GM12878 (cell line): ENCODE data around the gene MTIF2. TPM values are rescaled to one million over a fixed set of nuclear protein-coding genes. Genes with fewer than 3 reads are reported as not detected.
A peak's percentile ranks its signal among the peaks of the same experiment; 100 is the strongest.

Experiments
- BACH1 ChIP-seq: fragments of 450-650 bp; IDR thresholded peaks from 2 replicates; pipeline ENCODE4 v1.6.1; 2017; ENCODE audit warnings: mild to moderate bottlenecking, borderline replicate concordance
- BCL3 ChIP-seq: IDR thresholded peaks from 2 replicates; pipeline ENCODE4 v1.6.1; 2011; ENCODE audit warnings: borderline replicate concordance, low read depth, mild to moderate bottlenecking, moderate library complexity, low read length; ENCODE audit not compliant: insufficient read depth, poor library complexity, severe bottlenecking
- CHD2 ChIP-seq: IDR thresholded peaks from 2 replicates; pipeline ENCODE4 v1.6.1; 2011; ENCODE audit warnings: low read depth, low read length, improper control_type of control experiment, borderline replicate concordance
- CUX1 ChIP-seq: IDR thresholded peaks from 2 replicates; pipeline ENCODE4 v1.6.1; 2012; ENCODE audit warnings: improper control_type of control experiment, low read depth, low read length; ENCODE audit not compliant: insufficient replicate concordance
- EED ChIP-seq: sonication (generic); IDR thresholded peaks from 2 replicates; pipeline ENCODE4 v1.6.1; 2016; ENCODE audit warnings: antibody characterized with exemption, low read depth
- NBN ChIP-seq: fragments of 450-650 bp; IDR thresholded peaks from 2 replicates; pipeline ENCODE4 v1.6.1; 2016
- NKRF ChIP-seq: fragments of 450-650 bp; conservative IDR thresholded peaks from 2 replicates; pipeline ENCODE4 v1.6.1; 2017; ENCODE audit warnings: mild to moderate bottlenecking, moderate library complexity
- PAX8 ChIP-seq: fragments of 450-650 bp; IDR thresholded peaks from 2 replicates; pipeline ENCODE4 v1.6.1; 2017; ENCODE audit warnings: mild to moderate bottlenecking, moderate library complexity
- RUNX3 ChIP-seq: IDR thresholded peaks from 2 replicates; pipeline ENCODE4 v1.6.1; 2012; ENCODE audit warnings: low read length, inconsistent platforms
- SIX5 ChIP-seq: IDR thresholded peaks from 2 replicates; pipeline ENCODE4 v1.6.1; 2011; ENCODE audit warnings: mild to moderate bottlenecking, low read depth, low read length, moderate library complexity; ENCODE audit not compliant: severe bottlenecking
- SMC3 ChIP-seq: IDR thresholded peaks from 2 replicates; pipeline ENCODE4 v1.6.1; 2011; ENCODE audit warnings: low read length, improper control_type of control experiment, borderline replicate concordance
- SPI1 ChIP-seq: IDR thresholded peaks from 2 replicates; pipeline ENCODE4 v1.6.1; 2011; ENCODE audit warnings: low read depth, mild to moderate bottlenecking, low read length, moderate library complexity, borderline replicate concordance; ENCODE audit not compliant: insufficient read depth
- SREBF2 ChIP-seq: IDR thresholded peaks from 2 replicates; pipeline ENCODE4 v1.6.1; 2012; ENCODE audit warnings: mild to moderate bottlenecking, low read length
- SUPT20H ChIP-seq: IDR thresholded peaks from 2 replicates; pipeline ENCODE4 v1.6.1; 2011; ENCODE audit warnings: low read depth, mild to moderate bottlenecking, low read length, moderate library complexity, borderline replicate concordance; ENCODE audit not compliant: control insufficient read depth
- YY1 ChIP-seq: IDR thresholded peaks from 2 replicates; pipeline ENCODE4 v1.6.1; 2011; ENCODE audit warnings: low read depth, mild to moderate bottlenecking, low read length
- ZNF687 ChIP-seq: fragments of 450-650 bp; IDR thresholded peaks from 2 replicates; pipeline ENCODE4 v1.6.1; 2017; ENCODE audit warnings: mild to moderate bottlenecking, moderate library complexity
- polyA plus RNA-seq, 11 experiments: library from polyadenylated mRNA; depleted of rRNA in 4 of 11; unstranded in 6 of 11; stranded (reverse) in 5 of 11; fragments of >200 nt; fragmentation: Nextera tagmentation in 4 of 11; fragmentation: Illumina TruSeq in 1 of 11; extraction: Ambion mirVana in 4 of 11; extraction: Trizol in 1 of 11; gene quantifications; 1 replicate in 1 of 11; 2 replicates in 10 of 11; pipeline versions ENCODE4 v1.2.1 to v1.2.3, GENCODE V29; 2011 to 2016; ENCODE audit warnings: inconsistent platforms in 2 of 11, missing spikeins in 2 of 11, low read depth in 1 of 11
- total RNA-seq, 4 experiments: library from RNA; depleted of rRNA in 3 of 4; stranded (reverse); fragments of >200 nt in 3 of 4; fragmentation: Illumina TruSeq in 1 of 4; extraction: Trizol in 1 of 4; gene quantifications; 2 replicates each; pipeline versions ENCODE4 v1.2.1 to v1.2.3, GENCODE V29; 2013 to 2021

MTIF2 gene
- total and polyA plus RNA-seq, 10 of the 15 experiments (the other 5 are each of a cell fraction or from before 2014, with no cell fraction given), result 26.4 to 63.7 (median 40.0) TPM

- TF ChIP-seq BCL3 (no peak), CHD2 (no peak), SREBF2 (no peak), EED (peak; percentile 81), YY1 (no peak), NBN (peak; percentile 25; the same call in 1 of the 2 replicates), SPI1 (no peak), NKRF (no peak), CUX1 (no peak), SMC3 (peak; percentile 25; the same call in 1 of the 2 replicates), RUNX3 (peak; percentile 99), SUPT20H (no peak), SIX5 (no peak), ZNF687 (no peak), PAX8 (no peak), BACH1 (no peak; the same call in 1 of the 2 replicates)
Observed at GRCh38 chr2:55311444-55311870, 42.4 kb upstream of the MTIF2 start (continued).
